Endodermal cell (in vitro differentiated cells): ENCODE data around the gene MROH7. TPM values are rescaled to one million over a fixed set of nuclear protein-coding genes. Genes with fewer than 3 reads are reported as not detected.

ENCODE experiments used
- DNase-seq: peaks from one replicate; pipeline ENCODE4 v3.0.0-alpha.2; 2017
- H3K27ac ChIP-seq: 2 replicates; pipeline ENCODE4 v1.5.1; 2013; ENCODE audit warnings: mild to moderate bottlenecking, low read depth, low read length, moderate library complexity
- H3K27me3 ChIP-seq: 2 replicates; pipeline ENCODE4 v1.6.1; 2013; ENCODE audit warnings: mild to moderate bottlenecking, low read length, moderate library complexity; ENCODE audit not compliant: insufficient read depth, control insufficient read depth, poor library complexity, severe bottlenecking
- H3K36me3 ChIP-seq: 2 replicates; pipeline ENCODE4 v1.7.0; 2013; ENCODE audit warnings: mild to moderate bottlenecking, low read length, moderate library complexity; ENCODE audit not compliant: control insufficient read depth, insufficient read depth
- H3K4me1 ChIP-seq: one replicate; pipeline ENCODE4 v1.7.0; 2013; ENCODE audit warnings: low read length; ENCODE audit not compliant: control insufficient read depth, insufficient read depth
- H3K4me3 ChIP-seq: 2 replicates; pipeline ENCODE4 v1.5.1; 2013; ENCODE audit warnings: mild to moderate bottlenecking, low read length, moderate library complexity
- H3K9ac ChIP-seq: 2 replicates; pipeline ENCODE4 v1.6.1; 2013; ENCODE audit warnings: mild to moderate bottlenecking, low read length, moderate library complexity; ENCODE audit not compliant: poor library complexity, severe bottlenecking; ENCODE audit errors: extremely low read depth
- H3K9me3 ChIP-seq: 2 replicates; pipeline ENCODE4 v1.6.1; 2013; ENCODE audit warnings: mild to moderate bottlenecking, low read length, moderate library complexity; ENCODE audit not compliant: control insufficient read depth
- H3K27ac Mint-ChIP-seq: 2 replicates; pipeline ENCODE4 v1.8.0; 2020; ENCODE audit warnings: mixed read lengths
- H3K27me3 Mint-ChIP-seq: 2 replicates; pipeline ENCODE4 v1.8.0; 2021; ENCODE audit warnings: mild to moderate bottlenecking, mixed read lengths; ENCODE audit not compliant: insufficient read depth
- H3K36me3 Mint-ChIP-seq: 2 replicates; pipeline ENCODE4 v1.8.0; 2020; ENCODE audit warnings: low read depth, mixed read lengths
- H3K4me1 Mint-ChIP-seq: 2 replicates; pipeline ENCODE4 v1.8.0; 2020; ENCODE audit warnings: mixed read lengths
- H3K4me3 Mint-ChIP-seq: 2 replicates; pipeline ENCODE4 v1.8.0; 2020; ENCODE audit warnings: mild to moderate bottlenecking, moderate library complexity, mixed read lengths
- H3K9me3 Mint-ChIP-seq: 2 replicates; pipeline ENCODE4 v1.8.0; 2020; ENCODE audit warnings: mild to moderate bottlenecking, mixed read lengths
- whole genome bisulfite sequencing, 2 experiments: methylation state at CpG; one replicate each; pipeline versions ENCODE4 v1.1.5 to v1.1.7; 2013; ENCODE audit warnings: missing lambda C conversion rate in 2 of 2, mixed read lengths in 1 of 2; ENCODE audit not compliant: insufficient coverage in 1 of 2, insufficient read length in 1 of 2; 5-methylcytosine and 5-hydroxymethylcytosine counted together
- total RNA-seq, 2 donors: library from RNA; stranded (reverse); fragmentation: NEBNext Ultra II Directional in 1 of 2; extraction: Animal tissue kit (Norgen Biotek cat#: 25700) in 1 of 2; gene quantifications; 2 replicates in 1 of 2; 3 replicates in 1 of 2; pipeline ENCODE4 v1.2.1, GENCODE V29; 2021
- TF ChIP-seq, protein P1 (sequence below): fragments of 200-600 bp; sonication (generic); conservative IDR thresholded peaks from 2 replicates; pipeline ENCODE4 v1.5.0; 2021; ENCODE audit warnings: antibody characterized with exemption, mild to moderate bottlenecking

The MROH7 gene
- total RNA-seq, 2 donors from 2014 or later: 0.46 to 1.4 TPM

- Histone ChIP-seq H3K4me3 (no peak overlapping the region), H3K9ac (no peak overlapping the region), H3K4me1 (no peaks in the 10 kb centered on the region), H3K9me3 (no peaks in the 10 kb centered on the region), H3K36me3 (no peaks in the 10 kb centered on the region), H3K27me3 (peaks cover 2% of the 10 kb centered on the region), H3K27ac (no peak overlapping the region)
- peaks cover 2% of the 10 kb centered on the region for H3K27me3 Mint-ChIP-seq
- H3K36me3 Mint-ChIP-seq: no peaks in the 10 kb centered on the region
- H3K4me1 Mint-ChIP-seq: peaks cover 6% of the 10 kb centered on the region
- TF ChIP-seq, protein P1, sequence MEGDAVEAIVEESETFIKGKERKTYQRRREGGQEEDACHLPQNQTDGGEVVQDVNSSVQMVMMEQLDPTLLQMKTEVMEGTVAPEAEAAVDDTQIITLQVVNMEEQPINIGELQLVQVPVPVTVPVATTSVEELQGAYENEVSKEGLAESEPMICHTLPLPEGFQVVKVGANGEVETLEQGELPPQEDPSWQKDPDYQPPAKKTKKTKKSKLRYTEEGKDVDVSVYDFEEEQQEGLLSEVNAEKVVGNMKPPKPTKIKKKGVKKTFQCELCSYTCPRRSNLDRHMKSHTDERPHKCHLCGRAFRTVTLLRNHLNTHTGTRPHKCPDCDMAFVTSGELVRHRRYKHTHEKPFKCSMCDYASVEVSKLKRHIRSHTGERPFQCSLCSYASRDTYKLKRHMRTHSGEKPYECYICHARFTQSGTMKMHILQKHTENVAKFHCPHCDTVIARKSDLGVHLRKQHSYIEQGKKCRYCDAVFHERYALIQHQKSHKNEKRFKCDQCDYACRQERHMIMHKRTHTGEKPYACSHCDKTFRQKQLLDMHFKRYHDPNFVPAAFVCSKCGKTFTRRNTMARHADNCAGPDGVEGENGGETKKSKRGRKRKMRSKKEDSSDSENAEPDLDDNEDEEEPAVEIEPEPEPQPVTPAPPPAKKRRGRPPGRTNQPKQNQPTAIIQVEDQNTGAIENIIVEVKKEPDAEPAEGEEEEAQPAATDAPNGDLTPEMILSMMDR: no peak
- no peak overlapping the region for H3K27ac Mint-ChIP-seq
- H3K4me3 Mint-ChIP-seq: no peak overlapping the region
- no peaks in the 10 kb centered on the region for H3K9me3 Mint-ChIP-seq
- 85 to 94% methylated on average over 2 of the region's 2 CpGs for WGBS, 2 experiments
- no peak for DNase-seq
Measured at GRCh38 chr1:54614024-54614423, 27.6 kb upstream of the MROH7 start.

GRCh38 chr1:54614563-54614962 lies 27.0 kb upstream of the MROH7 start:
- Mint-ChIP-seq H3K4me1 (peaks cover 6% of the 10 kb centered on the region), H3K36me3 (no peaks in the 10 kb centered on the region), H3K9me3 (no peaks in the 10 kb centered on the region), H3K27ac (no peak overlapping the region), H3K4me3 (no peak overlapping the region), H3K27me3 (peaks cover 5% of the 10 kb centered on the region)
- Histone ChIP-seq H3K9ac (no peak overlapping the region), H3K27ac (no peak overlapping the region), H3K4me3 (no peak overlapping the region), H3K27me3 (peaks cover 7% of the 10 kb centered on the region), H3K4me1 (no peaks in the 10 kb centered on the region), H3K9me3 (no peaks in the 10 kb centered on the region), H3K36me3 (no peaks in the 10 kb centered on the region)
- TF ChIP-seq, protein P1: no peak
- 79 to 85% methylated on average over 4 to 8 of the region's 8 CpGs for WGBS, 2 experiments
- DNase-seq: no peak

GRCh38 chr1:54615531-54616279 lies 25.9 kb upstream of the MROH7 start:
- Histone ChIP-seq H3K36me3 (no peaks in the 10 kb centered on the region), H3K9me3 (no peaks in the 10 kb centered on the region), H3K4me1 (no peaks in the 10 kb centered on the region), H3K9ac (no peak overlapping the region), H3K27ac (no peak overlapping the region), H3K27me3 (peaks cover 15% of the 10 kb centered on the region), H3K4me3 (no peak overlapping the region)
- DNase-seq: no peak
- no peak overlapping the region for H3K4me3 Mint-ChIP-seq
- TF ChIP-seq, protein P1: no peak
- peaks cover 8% of the 10 kb centered on the region for H3K27me3 Mint-ChIP-seq
- no peak overlapping the region for H3K27ac Mint-ChIP-seq
- 83 to 87% methylated on average over 8 to 13 of the region's 13 CpGs for WGBS, 2 experiments
- no peaks in the 10 kb centered on the region for H3K9me3 Mint-ChIP-seq
- H3K36me3 Mint-ChIP-seq: no peaks in the 10 kb centered on the region
- H3K4me1 Mint-ChIP-seq: peaks cover 6% of the 10 kb centered on the region
